Naive thymus-derived CD8-positive, alpha-beta T cell (primary cell): ENCODE results near the gene RHBDD2. TPM values are rescaled to one million over a fixed set of nuclear protein-coding genes. Genes with fewer than 3 reads are reported as not detected.
A peak's percentile ranks its signal among the peaks of the same experiment; 100 is the strongest.
"Not testable (repeated sequence)": the region's sequence is repeated elsewhere in the genome, so short reads cannot be mapped to it uniquely, and the experiment has no call there.

Experiments
- ATAC-seq, 2 donors: fragments of 150-1000 bp; cut with Tn5 transposase in 1 of 2; sonication (Bioruptor Pico), chemical (Tn5 transposase) in 1 of 2; 1 replicate in 1 of 2; 2 replicates in 1 of 2; pipeline ENCODE4 v1.10.0; 2021; ENCODE audit warnings: mild to moderate bottlenecking in 2 of 2, moderate library complexity in 2 of 2
- POLR2A ChIA-PET: fragments of 350-600 bp; sonication (Branson Sonifier 250); formaldehyde crosslinking; loops from one replicate; lab custom pipeline; 2021; ENCODE audit warnings: antibody characterized with exemption; lab: Charles Lee
- DNase-seq, 10 donors: peaks; one replicate each; pipeline versions ENCODE4 v3.0.0 to v3.0.0-alpha.2; 2020 to 2022
- H3K27ac Mint-ChIP-seq, 10 donors: one replicate each; pipeline ENCODE4 v1.8.0; 2020 to 2022; ENCODE audit warnings: mild to moderate bottlenecking in 10 of 10, mixed read lengths in 10 of 10, moderate library complexity in 4 of 10, inconsistent platforms in 1 of 10
- H3K27me3 Mint-ChIP-seq, 5 donors: one replicate each; pipeline ENCODE4 v1.8.0; 2021 to 2022; ENCODE audit warnings: mixed read lengths in 5 of 5
- H3K36me3 Mint-ChIP-seq, 3 donors: one replicate each; pipeline ENCODE4 v1.8.0; 2020 to 2022; ENCODE audit warnings: mixed read lengths in 3 of 3, mild to moderate bottlenecking in 2 of 3, inconsistent platforms in 1 of 3
- H3K4me1 Mint-ChIP-seq, 4 donors: one replicate each; pipeline ENCODE4 v1.8.0; 2021 to 2022; ENCODE audit warnings: mixed read lengths in 4 of 4
- H3K4me3 Mint-ChIP-seq, 10 donors: one replicate each; pipeline ENCODE4 v1.8.0; 2020 to 2022; ENCODE audit warnings: mild to moderate bottlenecking in 10 of 10, mixed read lengths in 10 of 10, moderate library complexity in 6 of 10, inconsistent platforms in 1 of 10
- H3K9me3 Mint-ChIP-seq, 9 donors: one replicate each; pipeline ENCODE4 v1.8.0; 2020 to 2022; ENCODE audit warnings: mixed read lengths in 9 of 9, mild to moderate bottlenecking in 3 of 9, inconsistent platforms in 1 of 9, moderate library complexity in 1 of 9
- polyA plus RNA-seq, 3 donors: library from polyadenylated mRNA; unstranded; fragments of 300-500 nt; fragmentation: Illumina TruSeq; gene quantifications; one replicate each; pipeline ENCODE4 v1.2.3, GENCODE V29; 2021
- total RNA-seq, 8 experiments: library from RNA in 2 of 8; stranded (reverse) in 2 of 8; gene quantifications; one replicate each; pipeline ENCODE4 v1.2.3 and lab custom pipeline; 2021 to 2026

Gene RHBDD2
- total and polyA plus RNA-seq, 5 experiments from 2014 or later = 47.1 to 89.0 (median 73.7) TPM

DNA sequence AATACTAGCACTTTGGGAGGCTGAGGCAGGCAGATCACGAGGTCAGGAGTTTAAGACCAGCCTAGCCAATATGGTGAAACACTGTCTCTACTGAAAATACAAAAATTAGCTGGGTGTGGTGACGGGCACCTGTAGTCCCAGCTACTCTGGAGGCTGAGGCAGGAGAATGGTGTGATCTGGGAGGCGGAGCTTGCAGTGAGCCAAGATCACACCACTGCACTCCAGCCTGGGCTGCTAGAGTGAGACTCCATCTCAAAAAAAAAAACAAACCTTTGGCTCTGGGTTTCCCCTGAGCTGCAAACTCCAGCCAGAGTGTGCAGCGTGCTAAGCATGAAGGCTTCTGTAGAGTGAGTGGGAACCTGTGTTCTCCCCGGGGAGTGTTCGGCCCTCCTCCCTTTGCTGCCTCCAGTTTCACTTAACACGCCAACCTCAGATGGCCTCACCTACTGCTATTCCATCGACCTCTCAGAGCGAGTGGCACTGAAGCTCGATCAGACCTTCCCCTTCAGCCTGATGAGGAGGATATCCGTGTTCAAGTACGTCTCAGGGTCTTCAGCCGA lies 4.5 kb downstream of the RHBDD2 start:
- DNase-seq, H3K9me3 Mint-ChIP-seq, POLR2A ChIA-PET, H3K4me3 Mint-ChIP-seq, ATAC-seq, H3K27ac Mint-ChIP-seq, H3K27me3 Mint-ChIP-seq: not testable (repeated sequence)
- H3K36me3 Mint-ChIP-seq = peaks cover 0 to 73% (median 18%) of the 10 kb centered on the region in 3 donors
- peaks cover 18 to 40% (median 32%) of the 10 kb centered on the region in 4 donors for H3K4me1 Mint-ChIP-seq

DNA sequence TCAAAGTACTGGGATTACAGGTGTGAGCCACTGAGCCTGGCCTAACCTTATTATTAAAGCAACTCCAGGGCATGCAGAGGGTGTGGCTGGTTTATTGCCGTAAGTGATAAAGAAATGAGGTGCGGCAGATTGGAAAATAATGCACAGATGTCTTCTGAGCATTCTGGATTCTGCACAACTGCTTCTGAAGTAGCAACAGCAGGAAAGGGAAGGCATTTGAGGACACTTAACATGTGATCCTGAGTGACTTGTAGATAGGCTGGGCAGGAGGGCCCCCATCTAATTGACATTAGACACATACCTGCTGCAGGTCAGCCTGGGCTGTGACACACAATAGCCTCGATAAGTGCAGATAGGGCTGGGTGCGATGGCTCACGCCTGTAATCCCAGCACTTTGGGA lies 5.6 kb downstream of the RHBDD2 start:
- POLR2A ChIA-PET = interaction anchor here (1.0 kb wide), 1 partner anchor 29 kb away, joined by 3 read pairs; no protein-coding TSS in a partner anchor
- DNase-seq = no peak
- Mint-ChIP-seq H3K9me3 (no peaks in the 10 kb centered on the region), H3K27me3 (no peaks in the 10 kb centered on the region), H3K27ac (peak overlapping the region in 1 of 10 donors; percentile 37), H3K4me1 (peaks cover 16 to 36% (median 29%) of the 10 kb centered on the region in 4 donors), H3K36me3 (peaks cover 0 to 80% (median 18%) of the 10 kb centered on the region in 3 donors), H3K4me3 (no peak overlapping the region)
- no peak for ATAC-seq

DNA sequence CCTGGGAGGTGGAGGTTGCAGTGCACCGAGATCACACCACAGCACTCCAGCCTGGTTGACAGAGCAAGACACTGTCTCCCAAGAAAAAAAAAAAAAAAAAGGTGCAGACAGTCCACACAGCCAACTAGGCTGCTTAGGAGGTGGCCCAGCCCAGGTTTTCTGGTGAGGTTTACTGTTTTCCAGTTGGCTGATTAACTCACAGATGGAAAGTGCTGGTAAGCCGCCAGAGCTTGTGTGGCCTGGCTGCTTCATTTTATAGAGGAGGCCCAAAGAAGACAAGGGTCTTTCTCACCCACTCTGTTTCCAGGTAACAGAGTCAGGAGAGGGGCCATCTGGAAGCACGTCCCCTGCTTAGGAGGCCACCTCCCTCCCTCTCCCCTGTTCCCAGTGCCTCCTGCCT lies 6.2 kb downstream of the RHBDD2 start:
- ATAC-seq (no peak), DNase-seq (no peak)
- Mint-ChIP-seq H3K27ac (peak overlapping the region in 1 of 10 donors; percentile 37), H3K4me3 (no peak overlapping the region), H3K9me3 (no peaks in the 10 kb centered on the region), H3K27me3 (no peaks in the 10 kb centered on the region), H3K4me1 (peaks cover 11 to 31% (median 24%) of the 10 kb centered on the region in 4 donors), H3K36me3 (peaks cover 0 to 80% (median 18%) of the 10 kb centered on the region in 3 donors)
- POLR2A ChIA-PET = interaction anchor here (0.5 to 1.0 kb wide), 2 partner anchors 29 to 76 kb away, joined by 3 to 4 read pairs; no protein-coding TSS in a partner anchor

DNA sequence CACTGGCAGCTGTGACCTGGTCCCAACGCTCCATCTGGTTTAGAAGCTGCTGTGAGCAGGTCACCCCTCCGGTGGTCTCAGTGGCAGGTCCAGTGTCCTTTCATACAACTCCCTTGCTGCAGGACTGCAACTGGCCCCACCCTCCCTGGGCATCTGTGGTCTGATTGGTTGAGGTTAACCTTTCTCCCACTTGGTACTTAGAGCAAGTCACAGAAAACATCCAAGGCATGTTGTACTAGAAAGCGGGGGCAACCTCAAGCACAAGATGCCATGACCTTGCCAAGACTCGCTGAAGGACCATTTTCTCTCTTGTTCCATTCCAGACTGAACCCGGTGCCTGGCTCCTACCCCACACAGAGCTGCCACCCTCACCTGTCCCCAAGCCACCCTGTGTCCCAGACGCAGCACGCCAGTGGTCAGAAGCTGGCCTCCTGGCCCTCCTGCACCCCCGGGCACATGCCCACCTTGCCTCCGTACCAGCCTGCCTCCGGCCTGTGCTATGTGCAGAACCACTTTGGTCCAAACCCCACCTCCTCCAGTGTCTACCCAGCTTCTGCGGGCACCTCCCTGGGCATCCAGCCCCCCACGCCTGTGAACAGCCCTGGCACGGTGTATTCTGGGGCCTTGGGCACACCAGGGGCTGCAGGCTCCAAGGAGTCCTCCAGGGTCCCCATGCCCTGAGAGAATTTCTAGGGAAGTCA lies 9.0 kb downstream of the RHBDD2 start:
- Mint-ChIP-seq H3K27ac (peak overlapping the region in 4 of 10 donors; percentile 9 to 77 (median 44)), H3K27me3 (no peaks in the 10 kb centered on the region), H3K4me3 (no peak overlapping the region), H3K4me1 (peaks cover 5 to 14% (median 7%) of the 10 kb centered on the region in 4 donors), H3K9me3 (no peaks in the 10 kb centered on the region), H3K36me3 (peaks cover 0 to 57% (median 12%) of the 10 kb centered on the region in 3 donors)
- DNase-seq (no peak), ATAC-seq (no peak)
- POLR2A ChIA-PET = no interaction called here

DNA sequence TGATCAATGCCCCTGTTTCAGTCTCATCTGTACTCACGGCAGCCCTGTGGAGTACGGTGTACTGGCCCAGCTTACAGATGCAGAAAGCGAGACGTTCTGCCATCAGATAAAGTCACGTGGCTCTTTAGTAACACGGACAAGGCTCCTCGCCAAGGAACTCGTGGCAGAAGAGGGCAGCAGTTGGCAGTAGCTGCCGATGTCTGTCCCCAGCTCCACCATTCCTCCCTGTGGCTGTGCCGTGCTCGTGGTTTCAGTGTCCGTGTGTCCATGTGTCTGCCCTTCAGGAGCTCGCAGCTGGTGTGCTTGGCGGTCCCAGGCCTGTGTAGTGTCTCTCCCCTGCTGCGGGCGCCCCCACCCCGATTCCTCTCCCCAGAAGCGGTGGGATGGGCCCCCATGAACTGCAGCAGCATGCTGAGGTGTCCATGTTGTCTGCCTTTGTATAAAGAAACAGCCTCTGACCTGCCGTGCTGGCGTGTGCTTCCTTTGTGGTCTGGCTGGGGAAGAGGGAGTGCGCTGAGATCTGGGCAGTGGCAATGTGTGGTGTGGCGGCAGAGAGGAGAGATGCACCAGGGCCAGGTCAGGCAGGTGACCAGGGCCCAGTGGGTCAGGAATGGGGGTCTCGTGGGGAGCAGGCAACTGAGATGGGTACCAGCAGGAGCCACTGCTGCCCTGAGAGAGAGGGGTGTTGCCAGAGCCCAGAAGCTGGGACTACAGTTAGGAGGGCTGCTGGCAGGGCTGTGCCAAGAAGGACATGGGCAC lies 9.8 kb downstream of the RHBDD2 start:
- DNase-seq = no peak
- Mint-ChIP-seq H3K36me3 (peaks cover 0 to 49% (median 7%) of the 10 kb centered on the region in 3 donors), H3K27me3 (no peaks in the 10 kb centered on the region), H3K4me1 (peaks cover 0 to 11% (median 5%) of the 10 kb centered on the region in 4 donors), H3K27ac (peak overlapping the region in 4 of 10 donors; percentile 1 to 83 (median 72)), H3K9me3 (no peaks in the 10 kb centered on the region), H3K4me3 (peak overlapping the region in 1 of 10 donors; percentile 20)
- ATAC-seq = peak in 1 of 2 donors; percentile 10
- POLR2A ChIA-PET = interaction anchor here (1.3 kb wide), 1 partner anchor 26 kb away, joined by 3 read pairs; the partner anchor contains the start of gene POR

DNA sequence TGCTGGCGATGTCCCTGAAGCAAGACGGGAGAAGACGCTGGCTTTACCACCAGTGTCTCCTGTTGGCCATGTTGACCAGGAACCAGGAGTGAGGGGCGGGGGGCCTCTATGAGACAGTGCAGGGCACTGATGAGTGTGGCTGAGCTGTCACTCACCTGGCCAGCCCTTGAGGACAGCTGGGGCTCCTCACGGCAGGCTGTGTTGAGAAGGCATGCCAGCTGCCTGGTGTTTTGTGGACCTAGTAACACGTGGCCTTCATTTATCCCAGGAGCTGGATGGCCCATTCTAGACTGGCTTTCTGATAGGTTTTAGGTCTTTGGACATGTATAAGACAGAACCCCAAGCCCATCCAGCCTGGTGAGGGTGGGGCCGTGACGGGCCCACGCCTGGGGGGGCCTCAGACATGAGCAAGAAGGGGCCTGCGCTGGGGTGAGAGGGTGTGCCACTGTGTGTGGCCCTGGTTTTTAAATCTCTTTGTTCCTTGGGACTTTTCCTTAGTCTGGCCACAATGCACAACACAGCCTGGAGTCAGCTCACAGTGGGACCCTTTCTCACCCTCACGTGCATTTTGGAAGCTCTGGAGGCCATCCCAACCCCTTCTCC lies 10.5 kb downstream of the RHBDD2 start:
- Mint-ChIP-seq H3K9me3 (no peaks in the 10 kb centered on the region), H3K36me3 (peaks cover 0 to 43% (median 4%) of the 10 kb centered on the region in 3 donors), H3K27me3 (no peaks in the 10 kb centered on the region), H3K4me3 (no peak overlapping the region), H3K27ac (peak overlapping the region in 1 of 10 donors; percentile 77), H3K4me1 (peaks cover 0 to 11% (median 5%) of the 10 kb centered on the region in 4 donors)
- POLR2A ChIA-PET = interaction anchor here (1.3 kb wide), 1 partner anchor 26 kb away, joined by 3 read pairs; the partner anchor contains the start of gene POR
- ATAC-seq (peak in 1 of 2 donors; percentile 5), DNase-seq (no peak)

DNA sequence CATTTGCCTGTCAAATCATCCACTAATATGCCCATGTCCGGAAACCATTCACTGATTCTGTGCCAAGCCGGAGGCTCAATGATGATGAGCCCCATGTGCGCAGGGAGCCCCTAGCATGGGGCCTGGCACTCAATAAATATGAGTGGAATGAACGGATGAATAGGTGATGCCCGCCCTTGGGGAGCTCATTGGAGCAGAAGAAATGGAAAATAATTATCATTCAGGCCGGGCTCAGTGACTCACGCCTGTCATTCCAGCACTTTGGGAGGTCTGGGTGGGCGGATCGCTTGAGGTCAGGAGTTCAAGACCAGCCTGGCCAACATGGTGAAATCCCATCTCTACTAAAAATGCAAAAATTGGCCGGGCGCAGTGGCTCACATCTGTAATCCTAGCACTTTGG lies 11.0 kb downstream of the RHBDD2 start:
- Mint-ChIP-seq H3K27me3 (no peaks in the 10 kb centered on the region), H3K36me3 (peaks cover 0 to 38% (median 3%) of the 10 kb centered on the region in 3 donors), H3K27ac (no peak overlapping the region), H3K4me1 (peaks cover 0 to 9% (median 5%) of the 10 kb centered on the region in 4 donors), H3K9me3 (no peaks in the 10 kb centered on the region), H3K4me3 (no peak overlapping the region)
- DNase-seq (no peak), ATAC-seq (no peak)
- POLR2A ChIA-PET = interaction anchor here (1.3 kb wide), 1 partner anchor 25 kb away, joined by 3 read pairs; the partner anchor contains the start of gene POR

DNA sequence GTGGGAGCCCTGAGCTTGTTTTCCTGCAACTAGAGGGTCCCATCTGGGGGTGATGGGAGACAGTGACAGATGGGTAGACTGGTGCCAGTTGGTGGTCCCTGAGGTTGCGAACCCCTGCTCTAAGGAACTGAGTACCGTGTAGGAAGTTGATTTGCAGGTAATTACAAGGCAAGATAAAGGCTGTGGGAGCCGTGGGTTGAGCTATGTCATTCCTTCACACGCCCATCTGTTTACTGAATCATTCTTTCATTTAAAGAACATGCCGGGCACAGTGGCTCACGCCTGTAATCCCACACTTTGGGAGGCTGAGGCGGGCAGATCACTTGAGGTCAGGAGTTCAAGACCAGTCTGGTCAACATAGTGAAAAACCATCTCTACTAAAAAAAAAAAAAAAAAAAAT lies 12.4 kb downstream of the RHBDD2 start:
- H3K36me3 Mint-ChIP-seq = peaks cover 0 to 26% (median 0%) of the 10 kb centered on the region in 3 donors
- not testable (repeated sequence) for H3K27ac Mint-ChIP-seq, H3K27me3 Mint-ChIP-seq, H3K4me3 Mint-ChIP-seq, H3K9me3 Mint-ChIP-seq, DNase-seq, H3K4me1 Mint-ChIP-seq, ATAC-seq
- POLR2A ChIA-PET = interaction anchor here (1.0 kb wide), 1 partner anchor 11 kb away, joined by 5 read pairs; no protein-coding TSS in a partner anchor

DNA sequence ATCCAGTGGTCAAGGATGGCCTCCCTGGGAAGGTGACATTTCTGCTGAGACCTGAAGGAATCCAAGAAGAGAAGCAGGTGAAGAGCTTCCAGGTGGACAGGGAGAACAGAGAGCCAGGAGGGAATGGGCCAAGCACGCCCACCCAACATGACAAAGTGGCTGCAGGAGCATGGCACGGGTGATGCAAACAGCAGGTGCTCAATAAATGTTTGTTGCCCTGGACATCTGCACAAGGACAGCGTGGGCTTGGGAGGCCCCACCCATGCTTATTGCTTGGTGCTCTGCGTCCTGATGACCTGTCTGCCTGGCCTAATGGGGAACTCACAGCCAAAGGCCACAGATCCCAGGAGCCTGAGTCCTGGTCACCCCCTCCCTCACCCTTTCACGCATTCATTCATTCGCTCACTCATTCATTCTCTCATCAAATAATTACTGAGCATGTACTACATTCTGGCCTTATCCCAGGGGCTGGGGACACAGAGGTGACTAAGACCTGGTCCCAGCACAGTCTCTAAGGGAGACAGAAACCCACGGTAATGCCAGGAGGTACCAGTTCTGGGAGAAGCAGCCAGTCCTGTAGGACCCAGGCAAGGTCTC lies 13.1 kb downstream of the RHBDD2 start:
- H3K9me3 Mint-ChIP-seq = no peaks in the 10 kb centered on the region
- peaks cover 0 to 8% (median 5%) of the 10 kb centered on the region in 4 donors for H3K4me1 Mint-ChIP-seq
- H3K27me3 Mint-ChIP-seq = no peaks in the 10 kb centered on the region
- no peak for ATAC-seq
- no peak for DNase-seq
- POLR2A ChIA-PET = interaction anchor here (1.0 kb wide), 1 partner anchor 12 kb away, joined by 5 read pairs; no protein-coding TSS in a partner anchor
- H3K36me3 Mint-ChIP-seq = peaks cover 0 to 19% (median 0%) of the 10 kb centered on the region in 3 donors
- peak overlapping the region in 1 of 10 donors; percentile 49 for H3K27ac Mint-ChIP-seq
- no peak overlapping the region for H3K4me3 Mint-ChIP-seq

DNA sequence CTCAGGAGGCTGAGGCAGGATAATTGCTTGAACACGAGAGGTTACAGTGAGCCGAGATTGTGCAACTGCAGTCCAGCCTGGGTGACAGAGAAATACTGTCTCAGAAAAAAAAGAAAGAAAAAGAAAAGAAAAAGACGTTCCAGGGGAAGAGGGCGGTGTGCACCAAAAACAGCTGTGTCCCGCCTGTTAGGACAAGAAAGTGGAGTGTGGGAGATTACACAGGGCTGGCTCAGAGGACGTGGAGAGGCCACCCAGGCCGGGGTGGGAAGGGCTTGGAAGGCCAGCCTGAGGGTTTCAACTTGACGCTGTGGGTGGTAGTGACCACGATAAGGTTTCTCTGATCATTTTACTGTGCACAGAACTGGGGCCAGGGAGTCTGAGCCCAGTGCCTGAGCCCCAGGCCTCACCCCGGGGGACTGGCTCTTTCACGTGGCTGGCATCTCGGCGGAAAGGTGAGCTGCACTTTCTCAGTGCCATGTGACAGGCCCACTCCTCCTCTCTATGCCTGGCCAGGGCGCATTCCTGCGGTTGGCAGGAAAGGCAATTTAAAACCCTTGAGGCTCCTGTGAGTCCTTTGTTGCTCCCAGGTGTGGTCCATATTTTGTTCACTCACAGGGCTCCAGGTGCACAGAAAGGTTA lies 13.9 kb downstream of the RHBDD2 start:
- DNase-seq = no peak
- no peak for ATAC-seq
- Mint-ChIP-seq H3K4me3 (no peak overlapping the region), H3K27me3 (no peaks in the 10 kb centered on the region), H3K9me3 (no peaks in the 10 kb centered on the region), H3K27ac (no peak overlapping the region), H3K36me3 (peaks cover 0 to 13% (median 0%) of the 10 kb centered on the region in 3 donors), H3K4me1 (peaks cover 0 to 8% (median 5%) of the 10 kb centered on the region in 4 donors)
- POLR2A ChIA-PET = no interaction called here

DNA sequence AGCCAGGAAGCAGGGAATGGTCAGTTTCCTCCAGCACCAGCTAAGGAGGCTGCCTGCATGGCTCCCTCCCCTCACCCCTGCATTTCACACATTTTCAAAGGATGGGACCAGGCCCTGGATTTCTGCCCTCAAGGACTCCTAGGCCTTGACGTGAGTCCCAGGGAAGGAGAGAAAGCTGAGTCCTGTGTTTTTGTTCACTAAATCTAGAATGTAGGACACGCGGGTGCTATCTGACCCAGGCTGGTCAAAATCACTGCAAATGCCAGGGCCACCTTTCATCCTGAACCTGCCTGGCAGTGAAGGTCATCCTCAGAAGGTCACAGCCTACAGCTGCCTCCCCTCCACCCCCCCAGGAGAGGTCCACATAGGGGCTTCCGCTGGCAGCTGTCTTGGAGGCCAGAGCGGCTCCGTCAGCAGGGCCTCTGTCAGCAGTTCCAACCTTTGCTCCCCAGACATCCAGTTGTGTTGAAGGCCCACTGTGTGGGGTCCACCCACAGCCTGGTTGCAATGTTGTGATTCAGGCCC lies 18.0 kb downstream of the RHBDD2 start:
- no peak for ATAC-seq
- H3K9me3 Mint-ChIP-seq = no peaks in the 10 kb centered on the region
- H3K4me3 Mint-ChIP-seq = no peak overlapping the region

More for the DNA sequence above, 18.0 kb downstream of the RHBDD2 start:
- POLR2A ChIA-PET = no interaction called here
- Mint-ChIP-seq H3K4me1 (no peaks in the 10 kb centered on the region), H3K27ac (no peak overlapping the region), H3K27me3 (no peaks in the 10 kb centered on the region), H3K36me3 (no peaks in the 10 kb centered on the region)
- no peak for DNase-seq
